GM23338 (cell line): ENCODE data around the gene PAN2.

Experiments used
- CREB1 ChIP-seq: fragments of 250-450 bp; sonication (Bioruptor Pico); IDR thresholded peaks from 2 replicates; pipeline ENCODE4 v1.5.0; 2020; ENCODE audit warnings: low read depth, mild to moderate bottlenecking, moderate library complexity
- CTCF ChIP-seq, 2 experiments: fragments of 200-600 bp in 1 of 2; sonication (generic) in 1 of 2; conservative IDR thresholded peaks; 2 replicates each; pipeline versions ENCODE4 v1.5.1 to v1.6.1; 2016 to 2017; ENCODE audit warnings: antibody characterized with exemption in 2 of 2, low read depth in 2 of 2, mild to moderate bottlenecking in 2 of 2, moderate library complexity in 1 of 2
- ETS1 ChIP-seq: IDR thresholded peaks from 2 replicates; pipeline ENCODE4 v1.6.1; 2016; ENCODE audit warnings: antibody characterized with exemption
- EZH2 ChIP-seq: fragments of 200-600 bp; sonication (generic); IDR thresholded peaks from one replicate; pipeline ENCODE4 v1.8.0; 2017; ENCODE audit warnings: antibody characterized with exemption, mild to moderate bottlenecking, low read depth; ENCODE audit not compliant: unreplicated experiment
- EZH2phosphoT487 ChIP-seq: fragments of 200-600 bp; sonication (generic); IDR thresholded peaks from one replicate; pipeline ENCODE4 v1.8.1; 2018; ENCODE audit warnings: antibody characterized with exemption; ENCODE audit not compliant: unreplicated experiment
- JUNB ChIP-seq: IDR thresholded peaks from one replicate; pipeline ENCODE4 v1.6.1; 2016; ENCODE audit warnings: antibody characterized with exemption; ENCODE audit not compliant: unreplicated experiment
- NANOG ChIP-seq: IDR thresholded peaks from 2 replicates; pipeline ENCODE4 v1.6.1; 2016; ENCODE audit warnings: antibody characterized with exemption, borderline replicate concordance
- POLR2AphosphoS5 ChIP-seq: IDR thresholded peaks from 2 replicates; pipeline ENCODE4 v1.6.1; 2016; ENCODE audit warnings: antibody characterized with exemption, low read depth
- STAT1 ChIP-seq: IDR thresholded peaks from one replicate; pipeline ENCODE4 v1.6.1; 2016; ENCODE audit warnings: antibody characterized with exemption; ENCODE audit not compliant: unreplicated experiment
- ZNF114 ChIP-seq: fragments of 250-450 bp; sonication (Bioruptor Pico); IDR thresholded peaks from 2 replicates; pipeline ENCODE4 v1.5.0; 2020; ENCODE audit warnings: mild to moderate bottlenecking, moderate library complexity
- TF ChIP-seq, protein P1 (sequence below): IDR thresholded peaks from one replicate; pipeline ENCODE4 v1.6.1; 2018; ENCODE audit warnings: antibody characterized with exemption; ENCODE audit not compliant: unreplicated experiment

DNA sequence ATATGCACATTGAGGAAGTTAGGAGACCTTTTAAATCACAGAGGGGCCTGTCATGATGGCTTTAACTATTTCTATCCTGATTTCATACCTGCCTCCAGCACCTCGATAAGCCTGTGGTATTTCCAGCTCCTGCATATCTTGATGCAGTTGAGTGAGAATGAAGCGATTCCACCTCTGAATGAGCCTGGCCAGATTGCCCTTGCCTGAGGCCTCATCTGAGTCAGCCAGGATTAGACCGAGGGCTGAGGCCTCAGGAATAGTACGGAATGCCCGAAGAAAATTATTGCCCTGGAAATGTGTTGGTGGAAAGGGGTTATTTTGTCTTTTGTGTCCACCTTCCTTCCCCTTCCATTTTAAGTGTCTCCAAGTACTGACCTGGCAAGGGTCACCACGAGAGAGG is 9.6 kb downstream of the PAN2 start:
- TF ChIP-seq CTCF (conservative IDR thresholded peaks at IDR 0.05; ENCODE audit: low read depth in 2 of 2) (no peak), EZH2 (no peak), CREB1 (CRISPR knock-in tag) (no peak), POLR2AphosphoS5 (no peak), EZH2phosphoT487 (no peak), JUNB (no peak), ZNF114 (CRISPR knock-in tag) (no peak), NANOG (no peak), ETS1 (no peak), STAT1 (no peak)
- TF ChIP-seq, protein P1, sequence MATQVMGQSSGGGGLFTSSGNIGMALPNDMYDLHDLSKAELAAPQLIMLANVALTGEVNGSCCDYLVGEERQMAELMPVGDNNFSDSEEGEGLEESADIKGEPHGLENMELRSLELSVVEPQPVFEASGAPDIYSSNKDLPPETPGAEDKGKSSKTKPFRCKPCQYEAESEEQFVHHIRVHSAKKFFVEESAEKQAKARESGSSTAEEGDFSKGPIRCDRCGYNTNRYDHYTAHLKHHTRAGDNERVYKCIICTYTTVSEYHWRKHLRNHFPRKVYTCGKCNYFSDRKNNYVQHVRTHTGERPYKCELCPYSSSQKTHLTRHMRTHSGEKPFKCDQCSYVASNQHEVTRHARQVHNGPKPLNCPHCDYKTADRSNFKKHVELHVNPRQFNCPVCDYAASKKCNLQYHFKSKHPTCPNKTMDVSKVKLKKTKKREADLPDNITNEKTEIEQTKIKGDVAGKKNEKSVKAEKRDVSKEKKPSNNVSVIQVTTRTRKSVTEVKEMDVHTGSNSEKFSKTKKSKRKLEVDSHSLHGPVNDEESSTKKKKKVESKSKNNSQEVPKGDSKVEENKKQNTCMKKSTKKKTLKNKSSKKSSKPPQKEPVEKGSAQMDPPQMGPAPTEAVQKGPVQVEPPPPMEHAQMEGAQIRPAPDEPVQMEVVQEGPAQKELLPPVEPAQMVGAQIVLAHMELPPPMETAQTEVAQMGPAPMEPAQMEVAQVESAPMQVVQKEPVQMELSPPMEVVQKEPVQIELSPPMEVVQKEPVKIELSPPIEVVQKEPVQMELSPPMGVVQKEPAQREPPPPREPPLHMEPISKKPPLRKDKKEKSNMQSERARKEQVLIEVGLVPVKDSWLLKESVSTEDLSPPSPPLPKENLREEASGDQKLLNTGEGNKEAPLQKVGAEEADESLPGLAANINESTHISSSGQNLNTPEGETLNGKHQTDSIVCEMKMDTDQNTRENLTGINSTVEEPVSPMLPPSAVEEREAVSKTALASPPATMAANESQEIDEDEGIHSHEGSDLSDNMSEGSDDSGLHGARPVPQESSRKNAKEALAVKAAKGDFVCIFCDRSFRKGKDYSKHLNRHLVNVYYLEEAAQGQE, result no peak
